T-helper 1 cell (primary cell): ENCODE results near the gene CHCHD6.

Source experiments
- DNase-seq, 5 donors: peaks; one replicate each; pipeline ENCODE4 v3.0.0-alpha.2; 2012 to 2020

The CHCHD6 gene

GRCh38 chr3:126983653-126984390 is 279.8 kb downstream of the CHCHD6 start:
- DNase-seq = peak in 4 of 5 donors; percentile 21 to 40 (median 30)

DNA sequence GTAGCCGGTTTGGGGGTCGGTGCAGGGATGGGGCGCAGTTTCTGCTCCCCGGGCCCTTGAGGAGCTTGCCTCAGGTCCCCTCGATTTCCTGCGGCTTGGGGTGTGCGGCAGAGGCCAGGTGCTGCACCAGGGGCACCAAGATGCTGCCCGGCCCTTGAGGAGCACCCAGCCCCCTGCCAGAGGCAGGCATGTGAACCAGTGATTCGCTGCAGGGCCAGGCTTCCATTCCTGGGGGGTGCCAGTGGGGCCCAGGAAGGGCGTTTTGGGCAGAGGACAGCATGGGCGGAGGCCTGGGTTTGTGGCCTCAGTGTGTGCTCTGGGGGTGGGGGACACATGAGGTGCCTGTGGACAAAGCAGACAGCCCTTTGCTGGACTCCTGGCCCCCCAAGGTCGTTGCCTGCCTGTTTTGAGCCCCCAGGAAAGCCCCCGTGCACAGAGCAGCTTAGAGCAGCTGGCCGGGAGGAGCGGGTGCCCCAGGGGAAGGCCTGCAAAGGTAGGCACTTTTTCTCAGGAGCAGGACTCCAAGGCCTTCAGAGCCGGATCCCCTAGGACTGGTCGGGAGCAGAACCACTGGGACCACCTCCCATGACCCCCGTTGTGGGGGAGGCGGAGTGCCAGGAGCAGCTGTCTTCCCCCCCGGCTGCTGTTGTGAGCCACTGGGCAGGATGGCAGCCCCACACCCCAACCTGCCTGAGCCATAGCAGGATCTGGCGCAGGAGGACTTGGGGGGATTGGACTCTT is 280.5 kb downstream of the CHCHD6 start:
- DNase-seq = no peak

- DNase-seq = no peak
These were observed 281.3 kb downstream of the CHCHD6 start for GRCh38 chr3:126985132-126985985.

DNA sequence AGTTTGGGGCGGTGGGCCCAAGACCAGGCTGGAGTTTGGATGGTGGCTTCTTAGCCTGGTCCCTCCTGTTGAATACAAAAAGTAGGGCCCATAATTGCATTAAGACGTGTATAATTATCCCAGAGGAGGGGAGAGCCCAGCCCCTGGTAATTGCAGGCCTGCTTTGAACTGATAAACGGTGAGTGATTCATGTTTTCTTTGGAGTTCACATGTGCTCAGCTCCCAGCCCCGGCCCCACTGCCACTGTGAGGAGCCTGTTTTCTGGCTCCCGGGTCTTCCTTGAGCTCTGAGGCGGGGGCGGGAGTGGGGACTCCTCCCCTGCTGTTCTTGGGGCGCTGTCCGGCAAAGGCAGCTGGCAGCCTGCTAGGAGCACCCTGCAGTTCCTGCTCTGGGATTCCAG is 282.0 kb downstream of the CHCHD6 start:
- DNase-seq = no peak

DNA sequence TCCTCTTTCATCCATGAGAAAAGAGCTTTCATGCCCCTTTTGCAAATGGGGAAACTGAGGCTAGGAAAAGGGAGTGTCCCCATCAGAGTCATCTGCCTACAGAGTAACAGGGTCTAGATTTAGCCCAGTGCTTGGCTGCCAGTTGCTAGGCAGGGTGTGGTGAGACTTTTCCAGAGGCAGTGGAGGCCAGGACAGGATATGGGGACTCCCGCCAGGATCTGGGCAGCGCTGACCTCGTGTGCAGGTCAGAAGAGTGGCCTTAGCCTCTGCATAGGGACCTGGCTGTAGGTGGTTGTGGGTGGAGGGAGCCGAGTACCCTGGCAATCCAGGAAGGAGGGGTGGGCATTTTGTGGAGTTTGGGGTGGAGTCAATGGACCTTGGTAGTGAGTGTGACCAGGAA is 283.1 kb downstream of the CHCHD6 start:
- DNase-seq = no peak

DNA sequence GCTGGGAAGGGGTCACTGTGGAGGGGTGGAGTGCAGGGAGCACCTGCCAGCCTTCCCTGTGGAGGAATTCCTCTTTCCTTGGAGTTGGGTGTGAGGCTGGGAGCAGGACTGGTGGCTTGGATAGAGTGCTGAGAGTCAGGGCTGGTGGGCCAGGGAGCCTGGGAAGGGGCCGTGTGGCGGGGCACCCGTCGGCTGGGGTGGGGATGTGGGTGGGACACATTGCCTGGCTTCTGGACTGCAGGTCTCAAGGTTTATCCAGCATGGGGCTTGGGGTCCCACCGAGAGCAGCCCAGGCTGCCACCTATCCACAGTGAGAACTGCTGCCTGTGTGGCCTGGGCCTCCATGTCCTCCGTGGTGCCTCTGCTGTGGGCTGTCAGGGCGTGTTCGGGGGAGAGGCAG is 283.6 kb downstream of the CHCHD6 start:
- DNase-seq = no peak

DNA sequence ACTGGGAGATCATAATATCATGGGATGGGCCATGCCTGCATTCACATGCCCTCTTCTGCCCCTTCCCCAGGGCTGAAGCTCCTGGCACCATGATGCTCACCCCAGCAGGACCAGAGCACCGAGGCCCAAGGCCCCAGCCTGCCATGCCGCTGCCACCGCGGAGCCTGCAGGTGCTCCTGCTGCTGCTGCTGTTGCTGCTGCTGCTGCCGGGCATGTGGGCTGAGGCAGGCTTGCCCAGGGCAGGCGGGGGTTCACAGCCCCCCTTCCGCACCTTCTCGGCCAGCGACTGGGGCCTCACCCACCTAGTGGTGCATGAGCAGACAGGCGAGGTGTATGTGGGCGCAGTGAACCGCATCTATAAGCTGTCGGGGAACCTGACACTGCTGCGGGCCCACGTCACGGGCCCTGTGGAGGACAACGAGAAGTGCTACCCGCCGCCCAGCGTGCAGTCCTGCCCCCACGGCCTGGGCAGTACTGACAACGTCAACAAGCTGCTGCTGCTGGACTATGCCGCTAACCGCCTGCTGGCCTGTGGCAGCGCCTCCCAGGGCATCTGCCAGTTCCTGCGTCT is 284.5 kb downstream of the CHCHD6 start:
- no peak for DNase-seq

GRCh38 chr3:126989316-126990023 is 285.4 kb downstream of the CHCHD6 start:
- DNase-seq = no peak

DNA sequence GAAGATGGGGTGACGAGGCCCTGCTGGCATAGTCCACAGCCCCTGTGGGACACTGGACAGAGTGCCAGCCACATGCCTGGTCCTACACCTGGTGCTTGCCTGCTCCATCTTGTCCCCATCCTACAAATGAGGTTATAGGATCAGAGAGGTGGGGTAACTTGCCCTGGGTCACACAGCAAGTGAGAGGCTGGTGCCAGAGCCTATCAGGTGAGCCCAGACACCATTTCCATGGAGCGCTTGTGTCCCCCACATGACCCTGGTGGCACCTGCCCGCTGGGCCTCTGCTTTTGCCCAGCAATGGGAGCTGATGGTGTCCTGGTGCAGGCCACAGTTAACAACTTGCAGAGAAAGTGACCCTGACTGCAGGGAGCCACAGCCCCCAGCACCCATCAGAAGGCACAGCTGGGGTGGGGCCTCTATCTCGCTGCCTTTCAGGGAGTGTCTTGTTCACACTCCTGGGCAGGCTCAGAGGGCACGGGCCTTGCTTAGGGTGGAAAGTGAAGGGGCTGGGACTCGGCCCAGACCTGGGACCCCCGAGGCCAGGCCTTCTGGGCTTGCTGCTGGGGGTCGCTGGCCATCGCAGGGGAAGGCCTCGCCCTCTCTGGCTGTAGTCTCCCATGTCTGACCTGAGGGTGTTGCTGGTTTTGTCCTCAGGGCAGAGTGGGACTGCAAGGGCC is 286.1 kb downstream of the CHCHD6 start:
- DNase-seq = no peak

- no peak for DNase-seq
These were observed 286.9 kb downstream of the CHCHD6 start for GRCh38 chr3:126990890-126991289.

DNA sequence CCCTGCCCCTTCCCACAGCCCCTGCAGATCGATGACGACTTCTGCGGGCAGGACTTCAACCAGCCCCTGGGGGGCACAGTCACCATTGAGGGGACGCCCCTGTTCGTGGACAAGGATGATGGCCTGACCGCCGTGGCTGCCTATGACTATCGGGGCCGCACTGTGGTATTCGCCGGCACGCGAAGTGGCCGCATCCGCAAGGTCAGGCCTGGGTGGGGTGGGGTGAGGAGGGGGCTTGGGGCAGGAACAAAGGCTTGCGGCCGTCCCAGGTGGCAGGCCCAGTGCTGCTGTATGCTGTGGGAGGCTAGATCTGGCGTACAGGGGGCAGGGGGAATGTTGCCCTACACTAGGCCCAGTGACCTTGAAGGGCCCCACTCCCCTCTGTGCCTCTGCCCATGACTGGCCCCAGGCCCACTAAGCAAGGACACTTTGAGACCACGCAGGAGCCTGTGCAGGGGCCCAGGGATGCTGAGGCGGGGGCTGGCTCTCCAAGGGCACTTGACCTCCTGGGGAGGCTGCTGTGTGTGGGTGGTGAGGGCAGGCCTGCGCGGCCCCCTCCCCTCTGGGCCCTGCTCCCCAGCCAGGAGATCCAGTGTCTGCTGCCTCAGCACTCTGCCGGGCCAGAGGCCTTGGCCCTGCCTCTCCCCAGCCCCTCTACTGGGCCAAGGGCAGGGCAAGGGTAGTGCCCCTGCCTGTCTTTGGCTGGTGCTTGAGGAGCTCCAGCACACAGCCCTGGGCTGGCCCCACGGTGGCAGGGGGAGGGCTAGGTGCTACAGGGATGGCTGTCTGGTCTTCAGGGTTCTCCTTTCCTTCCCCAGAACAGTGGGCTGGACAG is 287.5 kb downstream of the CHCHD6 start:
- no peak for DNase-seq

DNA sequence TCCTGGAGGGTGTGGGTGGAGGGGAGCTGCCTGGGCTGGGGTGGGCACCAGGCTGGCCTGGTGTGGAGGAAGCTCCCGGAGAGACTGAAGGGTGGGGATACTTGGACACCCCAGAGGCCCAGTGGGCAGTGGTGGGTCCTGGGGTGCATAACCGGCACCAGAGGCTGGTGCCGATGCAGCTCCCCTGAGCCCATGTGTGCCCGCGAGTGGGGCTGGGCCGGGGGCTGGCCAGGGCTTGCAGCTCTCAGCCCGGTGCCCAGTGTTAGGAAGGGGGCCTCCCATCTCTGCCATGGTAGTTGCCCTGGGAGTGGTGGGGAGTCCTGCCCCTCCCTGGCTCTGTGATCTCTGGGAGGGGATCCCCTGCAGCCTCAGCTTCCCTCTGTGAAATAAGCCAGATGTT is 288.2 kb downstream of the CHCHD6 start:
- DNase-seq = no peak

GRCh38 chr3:126992776-126993175 is 288.7 kb downstream of the CHCHD6 start:
- DNase-seq = no peak

- no peak for DNase-seq
These were observed 289.4 kb downstream of the CHCHD6 start for GRCh38 chr3:126993436-126993835.

DNA sequence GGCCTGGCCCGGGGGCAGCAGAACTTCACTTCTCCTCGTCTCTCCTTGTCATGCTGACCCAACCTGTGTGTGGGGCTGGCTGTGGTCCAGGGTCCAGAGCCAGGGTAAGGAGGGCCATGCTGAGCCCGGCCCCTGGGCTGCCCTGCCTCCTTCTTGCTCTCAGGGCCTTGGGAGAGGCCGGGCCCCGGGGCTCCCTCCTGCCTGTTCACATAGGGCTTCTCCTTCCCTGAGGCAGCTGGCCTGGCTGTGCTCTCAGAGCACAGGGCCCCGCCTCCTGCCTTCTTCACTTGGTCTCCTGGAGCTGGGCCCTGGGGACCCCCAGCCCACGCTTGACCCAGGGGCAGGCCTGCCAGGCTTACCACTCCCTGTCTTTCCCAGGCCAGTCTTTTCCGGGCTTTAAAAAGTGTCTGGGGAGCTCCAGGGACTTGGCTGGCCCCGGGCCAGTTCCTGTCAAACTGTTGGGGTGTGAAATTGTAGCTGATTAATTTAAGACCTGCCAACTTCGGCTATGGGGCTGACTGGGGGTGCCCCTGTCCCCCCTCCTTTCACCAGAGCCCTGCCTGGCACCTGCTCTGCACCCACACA is 290.7 kb downstream of the CHCHD6 start:
- no peak for DNase-seq

- DNase-seq = no peak
These were observed 291.3 kb downstream of the CHCHD6 start for GRCh38 chr3:126995254-126995780.

DNA sequence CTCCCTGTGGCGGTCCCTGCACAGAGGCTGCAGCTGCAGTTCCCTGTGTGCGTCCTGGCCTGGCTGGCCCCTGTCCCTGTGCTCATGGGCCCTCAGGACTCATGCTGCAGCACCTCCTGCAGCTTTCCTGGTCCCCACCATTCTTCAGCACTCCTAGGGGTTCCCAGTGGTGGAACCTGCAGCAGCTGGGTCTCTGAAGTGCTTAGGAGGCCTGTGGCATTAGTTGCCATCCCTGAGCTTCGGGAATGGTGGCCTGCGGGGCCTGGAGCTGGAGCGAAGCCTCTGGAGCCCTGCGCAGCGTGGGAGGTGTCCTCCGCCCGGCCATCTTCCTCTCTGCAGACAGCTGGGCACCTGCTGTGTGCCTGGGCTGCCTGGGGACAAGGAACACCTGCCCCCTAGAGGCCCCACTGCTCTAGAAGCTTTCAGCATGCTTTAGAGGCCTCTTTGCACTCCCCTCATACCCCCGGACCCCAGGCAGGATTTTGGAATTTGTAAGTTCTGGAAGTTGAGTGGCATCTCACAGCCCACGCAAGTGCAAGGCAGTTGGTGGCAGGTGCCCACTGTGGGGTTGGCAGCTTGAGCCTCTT is 292.0 kb downstream of the CHCHD6 start:
- DNase-seq = no peak

DNA sequence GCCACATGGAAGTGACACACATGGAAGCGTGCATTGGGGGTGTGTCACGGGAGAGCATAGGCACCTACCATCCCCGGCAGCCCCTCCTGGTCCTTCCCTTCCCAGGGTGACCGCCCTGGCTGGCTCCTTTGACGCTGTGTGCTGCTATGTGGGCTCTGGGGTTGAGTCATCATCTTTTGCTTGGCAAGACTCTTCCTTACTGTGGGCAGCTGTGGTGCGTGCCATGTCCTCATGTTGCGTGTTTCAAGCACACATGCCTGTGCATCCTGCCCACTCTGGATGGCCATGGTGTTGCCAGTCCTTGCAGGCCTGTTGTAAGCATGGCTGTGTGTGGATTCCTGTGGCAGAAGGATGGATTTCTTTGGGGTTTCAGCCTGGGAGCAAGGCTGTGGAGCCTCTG is 292.9 kb downstream of the CHCHD6 start:
- no peak for DNase-seq

GRCh38 chr3:126997455-126998038 is 293.5 kb downstream of the CHCHD6 start:
- DNase-seq = no peak
